ENCODE data around the gene ALDH18A1. TPM values are rescaled to one million over a fixed set of nuclear protein-coding genes. Genes with fewer than 3 reads are reported as not detected.

The ALDH18A1 gene
- total RNA-seq, 1 experiment from 2014 or later, result 114 TPM

- peak overlapping the region in 2 of 3 experiments; percentile 6 to 88; a peak in 3 of 7 replicates for H3K27ac Mint-ChIP-seq
- Histone ChIP-seq H3K27ac (ENCODE audit: insufficient read length, low read depth, low read length) (no peak overlapping the region), H3K18ac (ENCODE audit: insufficient read length, low read depth, low read length) (no peak overlapping the region), H3K14ac (ENCODE audit: insufficient read depth, low read length) (no peak overlapping the region), H4K91ac (ENCODE audit: insufficient read length, low read depth, low read length) (no peak overlapping the region), H3K27me3 (ENCODE audit: insufficient read depth, low read length) (no peaks in the 10 kb centered on the region), H4K5ac (ENCODE audit: insufficient read length, low read depth, low read length) (no peak overlapping the region), H2BK5ac (ENCODE audit: insufficient read length, low read length) (no peak overlapping the region), H2AK5ac (ENCODE audit: insufficient read length, low read length) (no peak overlapping the region), H4K8ac (replicated peaks; ENCODE audit: insufficient read length, low read depth, low read length) (no peak overlapping the region), H3K4me1 (ENCODE audit: insufficient read depth, low read length) (peaks cover 12% of the 10 kb centered on the region), H3K4me2 (ENCODE audit: insufficient read depth, insufficient read length, low read length) (peak overlapping the region; percentile 85), H3K23ac (ENCODE audit: insufficient read length, low read depth, low read length) (no peak overlapping the region), H2BK20ac (ENCODE audit: low read depth, low read length, poor library complexity, severe bottlenecking) (no peak overlapping the region), H3K23me2 (ENCODE audit: insufficient read length, low read depth, low read length, poor library complexity, severe bottlenecking) (peaks cover 17% of the 10 kb centered on the region), H3T11ph (ENCODE audit: low read length) (no peak overlapping the region), H2BK15ac (ENCODE audit: low read depth, low read length) (no peak overlapping the region), H3K4ac (ENCODE audit: low read depth, low read length) (no peak overlapping the region), H3K9me3 (ENCODE audit: control insufficient read depth, low read depth, low read length) (no peaks in the 10 kb centered on the region), H4K20me1 (ENCODE audit: control insufficient read depth, insufficient read depth, insufficient read length) (no peaks in the 10 kb centered on the region), H2BK12ac (ENCODE audit: insufficient read length, low read depth, low read length) (no peak overlapping the region), H2BK120ac (ENCODE audit: low read depth, low read length, poor library complexity, severe bottlenecking) (no peak overlapping the region), H3K79me1 (ENCODE audit: insufficient read depth, low read depth, low read length, poor library complexity, severe bottlenecking) (peaks cover 6% of the 10 kb centered on the region), H2AFZ (ENCODE audit: low read length) (no peak overlapping the region), H3K79me2 (ENCODE audit: insufficient read depth, low read length) (peaks cover 2% of the 10 kb centered on the region; the same call in 1 of the 2 replicates), H3K56ac (ENCODE audit: insufficient read length, low read depth, low read length) (no peak overlapping the region), H3K9ac (ENCODE audit: extremely low read depth, insufficient read length, low read length) (no peak overlapping the region)
- DNase-seq, result no peak
- peaks cover 43 to 49% of the 10 kb centered on the region in 2 experiments for H3K4me1 Mint-ChIP-seq
- no CpG with 5 or more reads among the region's 1 CpG for WGBS (ENCODE audit: extremely low coverage, insufficient read length, low lambda C conversion rate)
- H3K27me3 Mint-ChIP-seq (ENCODE audit: low read depth), result peaks cover 9% of the 10 kb centered on the region
- peak overlapping the region; percentile 94 to 99 for H3K4me3 Mint-ChIP-seq
- no peaks in the 10 kb centered on the region for H3K36me3 Mint-ChIP-seq (ENCODE audit: insufficient read depth in 1 of 3, low read depth in 3 of 3)
- H3K9me3 Mint-ChIP-seq, result peaks cover 0 to 2% of the 10 kb centered on the region in 2 experiments; a peak in 1 of 5 replicates
- TF ChIP-seq CTCF (conservative IDR thresholded peaks at IDR 0.05), result no peak; the same call in 2 of the 3 replicates
Measured at GRCh38 chr10:95558593-95559320, 97.8 kb downstream of the ALDH18A1 start.

Data from H9 (cell line).